Mucosa of rectum (tissue), 2 donors: ENCODE measurements around the gene ABLIM3.

ENCODE experiments used
- H3K27ac ChIP-seq, 2 donors: one replicate each; pipeline ENCODE4 v1.7.0; 2013; ENCODE audit warnings: inconsistent platforms in 2 of 2, low read depth in 2 of 2, low read length in 2 of 2
- H3K27me3 ChIP-seq, 2 donors: one replicate each; pipeline ENCODE4 v1.7.0; 2013; ENCODE audit warnings: low read length in 2 of 2; ENCODE audit not compliant: control insufficient read depth in 2 of 2, insufficient read depth in 2 of 2
- H3K36me3 ChIP-seq, 2 donors: one replicate each; pipeline ENCODE4 v1.7.0; 2013; ENCODE audit warnings: low read length in 2 of 2; ENCODE audit not compliant: control insufficient read depth in 2 of 2, insufficient read depth in 2 of 2
- H3K4me1 ChIP-seq, 2 donors: one replicate each; pipeline ENCODE4 v1.7.0; 2013; ENCODE audit warnings: low read length in 2 of 2, mild to moderate bottlenecking in 1 of 2; ENCODE audit not compliant: control insufficient read depth in 2 of 2, insufficient read depth in 2 of 2
- H3K4me3 ChIP-seq, 2 donors: one replicate each; pipeline ENCODE4 v1.7.0; 2013; ENCODE audit warnings: low read length in 2 of 2
- H3K9ac ChIP-seq, 2 donors: one replicate each; pipeline ENCODE4 v1.7.0; 2013; ENCODE audit warnings: low read length in 2 of 2, low read depth in 1 of 2, mild to moderate bottlenecking in 1 of 2
- H3K9me3 ChIP-seq, 2 donors: one replicate each; pipeline ENCODE4 v1.7.0; 2013; ENCODE audit warnings: low read length in 2 of 2; ENCODE audit not compliant: control insufficient read depth in 2 of 2
- donor health status: healthy.
- donor health status: Normal muscosa, but diverticular disease.

Gene ABLIM3

DNA sequence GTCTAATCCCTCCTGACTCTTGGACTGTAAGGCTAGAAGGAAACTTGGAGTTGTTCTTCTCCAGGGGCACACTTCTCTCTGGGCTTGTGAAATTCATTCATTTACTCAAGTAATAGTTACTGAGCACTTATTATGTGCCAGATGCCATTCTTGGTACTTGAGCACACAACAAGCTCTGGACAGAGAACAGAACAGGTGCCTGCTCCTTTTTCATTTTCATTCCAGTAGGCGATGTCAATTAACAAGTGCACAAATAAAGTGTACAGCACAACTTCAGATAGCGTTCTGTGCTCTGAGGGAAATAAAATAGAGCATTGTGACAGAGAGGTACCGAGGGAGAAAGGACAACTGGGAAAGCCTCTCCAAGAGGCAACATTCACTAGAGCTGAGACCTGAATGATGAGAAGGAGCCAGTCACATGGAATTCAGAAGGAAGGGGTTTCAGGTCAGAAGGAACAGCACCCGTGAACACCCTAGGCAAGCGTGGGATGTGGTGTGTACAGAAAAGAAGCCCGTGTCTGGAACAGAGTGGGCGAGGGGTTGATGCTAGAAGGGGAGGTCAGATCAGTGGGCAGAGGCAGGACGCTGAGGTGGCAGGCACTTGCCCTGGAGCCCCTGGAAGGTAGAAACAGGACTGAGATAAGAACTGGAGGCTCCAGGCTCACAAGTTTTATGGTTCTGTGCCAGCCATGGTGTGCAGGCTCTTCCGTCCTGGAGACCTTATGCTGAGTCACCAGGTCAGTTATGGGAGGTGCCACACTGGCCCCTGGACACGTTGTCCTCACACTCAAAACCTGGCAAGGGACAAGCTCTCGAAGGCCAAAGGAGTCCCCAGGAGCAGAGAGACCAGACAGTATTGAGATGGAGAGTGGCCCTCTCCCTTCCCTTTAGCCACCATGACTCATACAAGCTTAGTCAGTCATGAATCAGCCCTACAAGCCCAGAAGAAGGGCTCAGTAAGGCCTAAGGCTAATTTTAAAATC, 7.2 kb upstream of the ABLIM3 start:
- Histone ChIP-seq H3K4me3 (no peak overlapping the region), H3K27ac (no peak overlapping the region), H3K27me3 (peaks cover 6% of the 10 kb centered on the region in 2 donors), H3K36me3 (no peaks in the 10 kb centered on the region), H3K9me3 (no peaks in the 10 kb centered on the region), H3K4me1 (no peaks in the 10 kb centered on the region), H3K9ac (no peak overlapping the region)

DNA sequence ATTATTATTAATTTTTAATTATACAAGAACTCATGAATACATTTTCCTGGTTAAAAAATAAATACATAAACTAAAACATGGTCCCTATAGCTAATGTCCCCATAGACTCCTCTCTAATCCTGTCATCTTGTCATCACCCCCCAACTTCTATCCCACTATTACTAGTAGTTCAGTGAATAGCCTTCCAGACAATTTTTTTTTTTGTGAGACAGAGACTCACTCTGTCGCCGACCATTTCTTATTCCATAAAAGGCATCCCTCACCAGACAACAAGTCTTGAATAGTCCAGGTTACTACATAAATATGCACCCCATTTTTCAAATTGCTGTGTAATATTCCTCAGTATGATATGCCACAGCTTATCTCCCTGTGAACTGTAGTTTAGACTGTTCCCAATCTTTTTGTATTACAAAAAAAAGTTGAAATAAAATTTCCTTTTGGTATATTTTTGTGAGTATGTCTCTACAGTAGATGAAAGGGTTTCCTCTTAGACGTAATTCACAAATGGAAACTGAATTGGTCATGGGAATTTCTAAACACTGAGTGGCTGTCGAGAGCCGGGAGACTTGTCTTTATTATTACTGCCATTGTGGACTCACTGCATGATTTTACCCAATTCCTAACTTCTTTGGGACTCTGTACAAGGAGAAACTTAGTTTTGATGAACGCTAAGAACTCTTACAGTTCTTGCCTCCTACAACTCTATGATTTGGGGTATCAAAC, 6.4 kb upstream of the ABLIM3 start:
- Histone ChIP-seq H3K9ac (no peak overlapping the region), H3K27ac (no peak overlapping the region), H3K4me3 (no peak overlapping the region), H3K27me3 (peaks cover 6% of the 10 kb centered on the region in 2 donors), H3K4me1 (no peaks in the 10 kb centered on the region), H3K36me3 (no peaks in the 10 kb centered on the region), H3K9me3 (no peaks in the 10 kb centered on the region)

DNA sequence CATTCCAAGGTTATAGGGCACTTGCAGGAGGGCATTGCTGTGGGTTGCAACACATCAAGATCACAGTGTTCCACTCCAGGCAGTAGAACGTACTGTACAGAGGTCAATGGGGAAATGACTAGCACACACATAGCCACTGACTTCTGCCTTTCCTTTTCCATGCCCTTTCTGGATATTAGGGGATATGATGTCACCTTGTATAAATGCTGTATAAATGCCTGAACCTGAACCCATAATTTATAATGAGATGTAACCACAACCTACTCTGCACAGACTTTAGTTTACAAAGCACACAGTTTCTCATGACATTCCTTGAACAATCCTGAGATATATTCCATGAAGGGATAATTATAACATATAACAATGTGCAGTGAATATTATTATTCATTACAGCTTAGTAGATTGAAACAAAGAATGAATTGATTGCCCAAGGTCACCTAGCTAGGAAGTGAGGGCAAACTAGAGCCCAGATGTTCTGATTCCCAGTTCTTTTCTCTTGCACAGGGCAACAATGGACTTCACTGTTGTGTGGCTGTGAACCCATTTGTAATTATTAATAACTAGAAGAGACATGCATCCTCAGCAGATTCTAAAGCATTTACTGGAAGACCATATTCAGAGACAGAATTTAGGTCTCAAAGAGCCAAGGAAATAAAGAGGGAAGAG, 5.6 kb upstream of the ABLIM3 start:
- Histone ChIP-seq H3K9me3 (no peaks in the 10 kb centered on the region), H3K4me1 (no peaks in the 10 kb centered on the region), H3K36me3 (no peaks in the 10 kb centered on the region), H3K27ac (no peak overlapping the region), H3K27me3 (peaks cover 6% of the 10 kb centered on the region in 2 donors), H3K4me3 (no peak overlapping the region), H3K9ac (no peak overlapping the region)

DNA sequence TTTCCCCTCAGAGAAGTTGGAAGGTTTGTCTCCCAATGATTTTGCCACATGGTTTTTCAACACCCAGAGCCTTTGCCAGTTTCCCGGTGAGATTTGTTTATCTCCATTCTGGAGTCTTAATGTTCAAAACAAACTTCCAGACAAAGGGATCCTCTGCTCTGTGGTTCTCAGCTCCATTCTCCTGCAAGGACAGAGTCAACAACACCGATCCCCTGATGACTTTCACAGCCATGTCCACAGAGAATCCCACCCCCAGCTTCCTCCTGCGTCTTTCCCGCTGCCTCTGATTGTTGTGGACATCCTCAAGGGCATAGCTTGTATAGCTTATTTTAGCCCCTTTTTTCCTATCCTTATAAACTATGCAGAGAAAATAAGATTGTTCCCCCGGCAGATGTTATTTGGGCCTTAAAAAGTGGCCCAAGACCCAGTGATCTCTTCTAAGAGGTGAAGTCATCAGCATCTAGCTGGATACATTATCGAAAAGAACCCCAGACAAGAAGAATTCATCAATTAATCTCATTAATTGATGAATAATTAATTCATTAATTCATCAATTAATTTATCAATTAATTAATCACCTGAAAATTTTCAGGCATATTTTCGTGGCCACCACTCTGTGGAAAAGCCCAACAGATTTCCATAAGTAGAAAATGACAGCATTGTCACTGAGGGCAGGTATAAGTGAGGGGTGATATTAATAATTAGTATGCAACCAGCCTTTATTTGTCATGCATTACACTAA, 2.9 kb upstream of the ABLIM3 start:
- no peak overlapping the region for H3K27ac ChIP-seq
- no peaks in the 10 kb centered on the region for H3K36me3 ChIP-seq
- no peak overlapping the region for H3K9ac ChIP-seq
- H3K27me3 ChIP-seq = peaks cover 13 to 14% of the 10 kb centered on the region in 2 donors
- no peaks in the 10 kb centered on the region for H3K4me1 ChIP-seq
- no peak overlapping the region for H3K4me3 ChIP-seq
- H3K9me3 ChIP-seq = no peaks in the 10 kb centered on the region

DNA sequence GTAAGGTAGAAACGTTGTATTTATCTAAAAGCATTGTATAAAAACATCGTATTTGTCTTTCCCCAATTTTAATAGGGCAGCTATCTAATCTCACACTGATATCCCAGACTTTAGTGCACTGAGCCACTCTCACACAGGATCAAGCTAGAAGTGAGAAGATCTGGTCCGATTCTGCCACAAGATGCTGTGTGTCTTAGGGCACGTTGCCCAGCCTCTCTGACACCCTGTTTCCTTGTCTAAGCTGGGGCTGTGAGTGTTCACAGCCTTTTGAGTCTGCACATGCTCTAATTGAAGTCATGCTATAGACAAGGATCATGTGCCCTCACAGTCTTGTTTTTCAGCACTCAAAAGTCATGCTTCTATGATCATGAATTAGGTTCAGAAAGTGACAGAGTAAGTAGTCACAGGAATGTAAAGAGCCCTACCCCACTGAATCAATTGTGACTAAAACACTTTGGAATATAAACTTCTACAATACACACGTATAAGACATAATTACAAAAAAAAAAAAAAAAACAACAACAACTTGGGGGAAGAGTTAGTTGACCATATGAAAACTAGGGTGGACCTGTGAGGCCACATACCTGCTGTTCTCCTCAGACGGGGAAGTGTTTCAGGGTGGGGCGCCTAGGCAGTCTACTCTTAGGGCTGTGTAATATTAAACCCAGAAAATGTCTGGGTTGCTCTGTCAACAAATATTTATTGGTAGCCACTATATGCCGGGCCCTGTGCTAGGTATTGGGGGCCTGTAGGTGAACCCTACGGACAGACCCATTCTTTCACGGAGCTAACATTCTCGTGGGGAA, 893 bp upstream of the ABLIM3 start:
- Histone ChIP-seq H3K9ac (no peak overlapping the region), H3K9me3 (no peaks in the 10 kb centered on the region), H3K4me3 (no peak overlapping the region), H3K27ac (no peak overlapping the region), H3K27me3 (peaks cover 11 to 13% of the 10 kb centered on the region in 2 donors), H3K4me1 (no peaks in the 10 kb centered on the region), H3K36me3 (no peaks in the 10 kb centered on the region)

DNA sequence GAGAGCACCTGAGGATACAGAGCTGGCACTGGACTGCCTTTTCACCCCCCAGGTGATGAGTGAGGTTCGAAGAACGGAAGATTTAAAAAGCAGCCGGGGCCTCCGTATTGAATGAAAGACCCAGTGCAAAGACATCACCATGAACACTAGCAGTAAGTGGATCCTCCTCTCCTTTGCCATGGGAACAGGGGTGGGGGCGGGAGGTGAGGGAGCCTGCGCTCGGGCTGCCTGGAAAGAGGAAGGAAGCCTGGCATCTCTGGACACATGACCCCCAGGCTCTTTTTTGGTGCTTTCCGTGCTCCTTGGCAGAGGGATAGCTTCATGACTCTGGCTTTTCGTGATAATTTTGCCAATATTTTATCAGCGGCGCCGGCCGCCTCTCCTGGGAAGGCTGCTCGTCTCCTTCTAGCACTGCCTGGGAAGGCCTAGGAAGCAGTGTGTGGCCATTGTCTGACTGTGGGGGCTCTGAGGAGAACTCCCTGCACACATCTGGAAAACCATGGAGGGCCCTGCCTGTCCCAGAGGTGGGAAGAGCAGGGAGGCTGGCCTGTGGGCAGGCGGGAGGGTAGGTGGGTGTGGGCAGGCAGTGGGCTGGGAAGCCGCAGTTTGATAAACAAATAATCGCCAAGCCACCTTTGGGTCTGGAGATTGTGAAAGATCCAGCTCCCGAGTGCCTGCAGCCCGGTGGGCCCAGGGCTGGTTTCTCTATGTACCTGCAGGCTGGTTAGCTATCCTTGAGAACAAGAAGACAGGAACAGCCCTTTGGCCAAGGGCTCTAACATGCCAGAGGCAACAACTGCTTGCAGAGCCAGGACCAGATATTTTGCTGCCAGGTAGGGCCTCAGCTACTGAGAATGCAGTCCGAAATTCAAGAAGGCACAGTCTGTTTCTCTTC, 911 bp downstream of the ABLIM3 start:
- H3K27me3 ChIP-seq = peaks cover 8 to 10% of the 10 kb centered on the region in 2 donors
- H3K4me1 ChIP-seq = no peaks in the 10 kb centered on the region
- peak overlapping the region; percentile 44 to 62 for H3K27ac ChIP-seq
- H3K36me3 ChIP-seq = no peaks in the 10 kb centered on the region
- peak overlapping the region in 1 of 2 donors; percentile 63 for H3K9ac ChIP-seq
- H3K4me3 ChIP-seq = peak overlapping the region; percentile 56 to 69
- H3K9me3 ChIP-seq = no peaks in the 10 kb centered on the region

DNA sequence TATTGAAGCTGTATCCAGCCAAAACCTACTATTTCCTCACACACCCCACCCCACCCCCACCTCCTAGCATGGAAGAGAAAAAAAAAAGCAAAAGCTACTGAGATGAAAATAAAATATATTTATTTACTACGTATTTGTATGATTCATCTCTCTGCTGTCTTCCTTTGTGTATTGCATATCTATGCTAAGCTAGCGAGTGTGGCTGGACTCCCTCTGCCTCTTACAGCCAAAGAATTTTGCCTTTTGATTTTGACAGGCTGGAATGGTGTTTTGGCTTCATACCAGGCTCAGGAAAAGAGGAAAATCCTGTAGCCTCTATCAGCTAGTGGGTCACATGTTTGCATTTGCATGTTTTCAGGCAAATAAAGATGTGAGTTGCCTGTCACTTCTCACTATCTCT, 2.2 kb downstream of the ABLIM3 start:
- Histone ChIP-seq H3K4me1 (no peaks in the 10 kb centered on the region), H3K9me3 (no peaks in the 10 kb centered on the region), H3K36me3 (no peaks in the 10 kb centered on the region), H3K27me3 (peaks cover 8% of the 10 kb centered on the region in 2 donors), H3K4me3 (no peak overlapping the region), H3K27ac (no peak overlapping the region), H3K9ac (no peak overlapping the region)

DNA sequence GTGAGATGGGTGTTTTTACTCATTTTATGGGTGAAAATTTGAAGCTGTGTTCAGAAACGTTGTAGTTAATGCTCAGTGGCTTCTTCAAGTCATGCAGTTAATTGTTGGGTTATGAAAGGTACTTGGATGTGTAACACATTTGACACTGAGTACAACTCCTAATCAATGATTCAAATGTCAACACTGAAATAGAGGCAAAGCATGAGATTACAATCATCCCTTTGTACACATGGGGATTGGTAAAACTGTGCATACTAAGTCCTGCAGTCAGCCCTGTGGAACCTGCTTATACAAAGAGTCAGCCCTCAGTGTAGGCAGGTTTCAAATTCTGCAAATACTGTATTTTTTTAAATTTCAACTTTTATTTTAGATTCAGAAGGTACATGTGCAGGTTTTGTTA, 3.3 kb downstream of the ABLIM3 start:
- Histone ChIP-seq H3K4me3 (no peak overlapping the region), H3K9me3 (no peaks in the 10 kb centered on the region), H3K27me3 (peaks cover 8% of the 10 kb centered on the region in 2 donors), H3K27ac (no peak overlapping the region), H3K36me3 (no peaks in the 10 kb centered on the region), H3K9ac (no peak overlapping the region), H3K4me1 (no peaks in the 10 kb centered on the region)
